GM19035 (cell line): ENCODE data around the gene PIGBOS1.
"Not testable (repeated sequence)": the region's sequence is repeated elsewhere in the genome, so short reads cannot be mapped to it uniquely, and the experiment has no call there.

Experiments used
- ATAC-seq: cut with Tn5 transposase; IDR thresholded peaks from one replicate; pipeline ENCODE4 v1.9.1; 2021; ENCODE audit not compliant: unreplicated experiment

The PIGBOS1 gene

GRCh38 chr15:55297315-55297714, 21.6 kb downstream of the PIGBOS1 start:
- ATAC-seq, result no peak

- ATAC-seq, result peak; percentile 66
These were observed 28.3 kb downstream of the PIGBOS1 start for GRCh38 chr15:55290528-55291057.

GRCh38 chr15:55289746-55290527, 29.0 kb downstream of the PIGBOS1 start, which contains the start of gene RAB27A:
TSS of gene RAB27A (minus strand) at chr15:55289813. CDS start at chr15:55234934, 54,879 bp downstream.
- ATAC-seq, result peak; percentile 69

GRCh38 chr15:55289011-55289745, 29.7 kb downstream of the PIGBOS1 start:
- peak; percentile 42 for ATAC-seq

- no peak for ATAC-seq
These were observed 30.8 kb downstream of the PIGBOS1 start for GRCh38 chr15:55288006-55288717.

GRCh38 chr15:55286442-55287189, 32.3 kb downstream of the PIGBOS1 start:
- ATAC-seq, result not testable (repeated sequence)

GRCh38 chr15:55284426-55284825, 34.5 kb downstream of the PIGBOS1 start:
- ATAC-seq, result no peak

- ATAC-seq, result no peak
These were observed 35.4 kb downstream of the PIGBOS1 start for GRCh38 chr15:55283379-55284147.

GRCh38 chr15:55282284-55282833, 36.6 kb downstream of the PIGBOS1 start:
- no peak for ATAC-seq

- ATAC-seq, result no peak
These were observed 37.2 kb downstream of the PIGBOS1 start for GRCh38 chr15:55281517-55282228.

- not testable (repeated sequence) for ATAC-seq
These were observed 38.3 kb downstream of the PIGBOS1 start for GRCh38 chr15:55280589-55280988.

- ATAC-seq, result peak; percentile 83
These were observed 39.1 kb downstream of the PIGBOS1 start for GRCh38 chr15:55279746-55280351.

- ATAC-seq, result no peak
These were observed 39.7 kb downstream of the PIGBOS1 start for GRCh38 chr15:55279100-55279745.

GRCh38 chr15:55277715-55278114, 41.2 kb downstream of the PIGBOS1 start:
- ATAC-seq, result no peak

- ATAC-seq, result peak; percentile 49
These were observed 41.8 kb downstream of the PIGBOS1 start for GRCh38 chr15:55277116-55277564.

GRCh38 chr15:55276324-55276723, 42.6 kb downstream of the PIGBOS1 start:
- no peak for ATAC-seq

- ATAC-seq, result no peak
These were observed 48.6 kb downstream of the PIGBOS1 start for GRCh38 chr15:55270291-55270690.

GRCh38 chr15:55268176-55268695, 50.7 kb downstream of the PIGBOS1 start:
- ATAC-seq, result no peak
